ENCODE measurements around the gene SMAD6.

SMAD6 gene

DNA sequence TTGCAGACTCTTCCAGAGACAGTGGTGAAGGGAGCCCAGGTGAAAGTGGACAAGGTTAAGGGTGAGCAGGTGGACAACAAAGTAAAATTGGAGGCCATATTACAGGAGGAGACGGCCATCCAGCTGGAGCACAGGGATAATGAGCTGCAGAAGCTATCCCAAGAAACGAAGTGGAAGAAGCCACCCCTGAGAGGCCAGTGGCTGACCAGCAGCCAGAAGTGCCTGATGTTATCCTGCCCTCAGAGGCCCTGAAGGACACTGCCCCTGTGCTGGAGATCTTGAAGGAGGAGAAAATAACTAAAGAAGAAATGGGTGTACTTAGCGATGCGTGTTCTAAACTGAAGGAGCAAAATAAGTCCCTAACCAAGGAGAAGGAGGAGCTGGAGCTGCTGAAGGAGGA, 107.6 kb downstream of the SMAD6 start:
- Histone ChIP-seq H3K36me3 (ENCODE audit: insufficient read depth, low read length) (no peaks in the 10 kb centered on the region), H3K79me2 (ENCODE audit: insufficient read depth, low read length) (no peaks in the 10 kb centered on the region), H3K4me3 (ENCODE audit: low read length, poor library complexity, severe bottlenecking) (no peak overlapping the region), H3K9ac (ENCODE audit: low read depth, low read length, poor library complexity, severe bottlenecking) (no peak overlapping the region), H4K20me1 (ENCODE audit: insufficient read depth, low read length, poor library complexity, severe bottlenecking) (no peaks in the 10 kb centered on the region), H3K27me3 (ENCODE audit: insufficient read depth, low read length, poor library complexity, severe bottlenecking) (no peaks in the 10 kb centered on the region), H3K4me2 (ENCODE audit: low read depth, low read length, poor library complexity, severe bottlenecking) (no peak overlapping the region), H3K9me2 (replicated peaks; ENCODE audit: low read depth, low read length) (no peaks in the 10 kb centered on the region), H2AFZ (ENCODE audit: low read length) (no peak overlapping the region), H3K9me3 (ENCODE audit: insufficient read depth, low read depth, low read length) (no peaks in the 10 kb centered on the region), H3F3A (ENCODE audit: low read depth) (no peaks in the 10 kb centered on the region), H3K4me1 (ENCODE audit: insufficient read depth, low read length, poor library complexity, severe bottlenecking) (no peaks in the 10 kb centered on the region)
- TF ChIP-seq, protein P1, sequence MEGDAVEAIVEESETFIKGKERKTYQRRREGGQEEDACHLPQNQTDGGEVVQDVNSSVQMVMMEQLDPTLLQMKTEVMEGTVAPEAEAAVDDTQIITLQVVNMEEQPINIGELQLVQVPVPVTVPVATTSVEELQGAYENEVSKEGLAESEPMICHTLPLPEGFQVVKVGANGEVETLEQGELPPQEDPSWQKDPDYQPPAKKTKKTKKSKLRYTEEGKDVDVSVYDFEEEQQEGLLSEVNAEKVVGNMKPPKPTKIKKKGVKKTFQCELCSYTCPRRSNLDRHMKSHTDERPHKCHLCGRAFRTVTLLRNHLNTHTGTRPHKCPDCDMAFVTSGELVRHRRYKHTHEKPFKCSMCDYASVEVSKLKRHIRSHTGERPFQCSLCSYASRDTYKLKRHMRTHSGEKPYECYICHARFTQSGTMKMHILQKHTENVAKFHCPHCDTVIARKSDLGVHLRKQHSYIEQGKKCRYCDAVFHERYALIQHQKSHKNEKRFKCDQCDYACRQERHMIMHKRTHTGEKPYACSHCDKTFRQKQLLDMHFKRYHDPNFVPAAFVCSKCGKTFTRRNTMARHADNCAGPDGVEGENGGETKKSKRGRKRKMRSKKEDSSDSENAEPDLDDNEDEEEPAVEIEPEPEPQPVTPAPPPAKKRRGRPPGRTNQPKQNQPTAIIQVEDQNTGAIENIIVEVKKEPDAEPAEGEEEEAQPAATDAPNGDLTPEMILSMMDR (conservative IDR thresholded peaks at IDR 0.05; ENCODE audit: low read length) = no peak
- no peak for TF ChIP-seq EZH2phosphoT487 (IDR thresholded peaks at IDR 0.05; ENCODE audit: borderline replicate concordance)

GRCh38 chr15:66815318-66815717, 113.3 kb downstream of the SMAD6 start:
- Histone ChIP-seq H3F3A (ENCODE audit: low read depth) (no peaks in the 10 kb centered on the region), H3K9me3 (ENCODE audit: insufficient read depth, low read depth, low read length) (no peaks in the 10 kb centered on the region), H2AFZ (ENCODE audit: low read length) (no peak overlapping the region), H3K9me2 (replicated peaks; ENCODE audit: low read depth, low read length) (no peaks in the 10 kb centered on the region), H3K4me2 (ENCODE audit: low read depth, low read length, poor library complexity, severe bottlenecking) (no peak overlapping the region), H3K27me3 (ENCODE audit: insufficient read depth, low read length, poor library complexity, severe bottlenecking) (no peaks in the 10 kb centered on the region), H3K9ac (ENCODE audit: low read depth, low read length, poor library complexity, severe bottlenecking) (no peak overlapping the region), H3K4me1 (ENCODE audit: insufficient read depth, low read length, poor library complexity, severe bottlenecking) (no peaks in the 10 kb centered on the region), H3K79me2 (ENCODE audit: insufficient read depth, low read length) (no peaks in the 10 kb centered on the region), H3K4me3 (ENCODE audit: low read length, poor library complexity, severe bottlenecking) (no peak overlapping the region), H4K20me1 (ENCODE audit: insufficient read depth, low read length, poor library complexity, severe bottlenecking) (no peaks in the 10 kb centered on the region), H3K36me3 (ENCODE audit: insufficient read depth, low read length) (no peaks in the 10 kb centered on the region)
- TF ChIP-seq EZH2phosphoT487 (IDR thresholded peaks at IDR 0.05; ENCODE audit: borderline replicate concordance) = no peak
- TF ChIP-seq, protein P1 (conservative IDR thresholded peaks at IDR 0.05; ENCODE audit: low read length) = no peak

GRCh38 chr15:66816201-66816600, 114.2 kb downstream of the SMAD6 start:
- Histone ChIP-seq H3K36me3 (ENCODE audit: insufficient read depth, low read length) (no peaks in the 10 kb centered on the region), H2AFZ (ENCODE audit: low read length) (no peak overlapping the region), H4K20me1 (ENCODE audit: insufficient read depth, low read length, poor library complexity, severe bottlenecking) (no peaks in the 10 kb centered on the region), H3K4me1 (ENCODE audit: insufficient read depth, low read length, poor library complexity, severe bottlenecking) (no peaks in the 10 kb centered on the region), H3K27me3 (ENCODE audit: insufficient read depth, low read length, poor library complexity, severe bottlenecking) (no peaks in the 10 kb centered on the region), H3F3A (ENCODE audit: low read depth) (no peaks in the 10 kb centered on the region), H3K9me2 (replicated peaks; ENCODE audit: low read depth, low read length) (no peaks in the 10 kb centered on the region), H3K79me2 (ENCODE audit: insufficient read depth, low read length) (no peaks in the 10 kb centered on the region), H3K4me2 (ENCODE audit: low read depth, low read length, poor library complexity, severe bottlenecking) (no peak overlapping the region), H3K9ac (ENCODE audit: low read depth, low read length, poor library complexity, severe bottlenecking) (no peak overlapping the region), H3K9me3 (ENCODE audit: insufficient read depth, low read depth, low read length) (no peaks in the 10 kb centered on the region), H3K4me3 (ENCODE audit: low read length, poor library complexity, severe bottlenecking) (no peak overlapping the region)
- TF ChIP-seq EZH2phosphoT487 (IDR thresholded peaks at IDR 0.05; ENCODE audit: borderline replicate concordance) = no peak
- TF ChIP-seq, protein P1 (conservative IDR thresholded peaks at IDR 0.05; ENCODE audit: low read length) = no peak
